DOHH2 (cell line): Measurements from ENCODE around the gene DNAJB6.

ENCODE experiments used
- CTCF ChIP-seq: fragments of 200-600 bp; sonication (generic); IDR thresholded peaks from one replicate; pipeline ENCODE4 v1.5.1; 2014; ENCODE audit warnings: antibody characterized with exemption, mild to moderate bottlenecking, low read depth, low read length; ENCODE audit not compliant: poor library complexity, severe bottlenecking
- EZH2phosphoT487 ChIP-seq: fragments of 200-600 bp; sonication (generic); IDR thresholded peaks from 2 replicates; pipeline ENCODE4 v1.6.1; 2017; ENCODE audit warnings: borderline replicate concordance, mild to moderate bottlenecking, antibody characterized with exemption, low read length, moderate library complexity, mixed read lengths

DNA sequence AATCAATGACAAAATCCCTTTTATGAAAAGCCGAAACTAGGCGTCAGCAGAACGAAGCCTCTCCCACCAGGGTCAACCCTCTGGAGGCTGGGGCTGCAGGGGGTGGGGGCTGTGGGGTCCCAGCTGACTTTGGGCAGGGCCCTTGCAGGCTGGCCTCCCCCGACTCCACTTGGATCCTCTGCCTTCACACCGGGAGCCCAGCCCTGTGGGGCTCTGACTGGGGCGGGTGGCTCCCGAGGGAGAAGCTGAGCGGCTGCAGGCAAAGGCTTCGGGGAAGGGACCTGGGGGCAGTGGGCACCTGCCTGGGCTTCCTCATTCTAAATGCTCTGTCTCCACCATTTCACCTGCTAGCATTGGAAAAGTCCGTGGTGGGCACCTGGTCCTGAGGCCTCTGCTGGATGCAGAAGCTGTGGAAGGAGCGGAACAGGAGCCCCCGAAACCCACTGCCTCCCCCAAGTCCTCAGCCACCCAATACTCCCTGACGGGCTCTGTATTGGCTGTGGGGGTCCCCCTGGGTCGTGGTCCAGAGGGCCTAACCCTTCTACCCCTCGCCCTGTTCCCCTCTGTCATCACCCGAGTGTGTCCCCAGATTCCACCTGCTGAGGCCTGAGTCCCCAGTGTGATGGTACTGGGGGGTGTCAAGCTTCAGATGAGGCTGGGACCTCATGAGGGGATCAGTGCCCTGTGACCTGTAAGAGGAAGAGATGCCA, 108.6 kb downstream of the DNAJB6 start:
- TF ChIP-seq EZH2phosphoT487 = no peak
- TF ChIP-seq CTCF = no peak
